Medulla oblongata (tissue), 1 donor: Measurements from ENCODE around the gene HIC2.
"Not testable (repeated sequence)": the region's sequence is repeated elsewhere in the genome, so short reads cannot be mapped to it uniquely, and the experiment has no call there.

Experiments
- DNase-seq: peaks from one replicate; pipeline ENCODE4 v3.0.0-alpha.2; 2015; ENCODE audit errors: extremely low spot score

HIC2 gene

DNA sequence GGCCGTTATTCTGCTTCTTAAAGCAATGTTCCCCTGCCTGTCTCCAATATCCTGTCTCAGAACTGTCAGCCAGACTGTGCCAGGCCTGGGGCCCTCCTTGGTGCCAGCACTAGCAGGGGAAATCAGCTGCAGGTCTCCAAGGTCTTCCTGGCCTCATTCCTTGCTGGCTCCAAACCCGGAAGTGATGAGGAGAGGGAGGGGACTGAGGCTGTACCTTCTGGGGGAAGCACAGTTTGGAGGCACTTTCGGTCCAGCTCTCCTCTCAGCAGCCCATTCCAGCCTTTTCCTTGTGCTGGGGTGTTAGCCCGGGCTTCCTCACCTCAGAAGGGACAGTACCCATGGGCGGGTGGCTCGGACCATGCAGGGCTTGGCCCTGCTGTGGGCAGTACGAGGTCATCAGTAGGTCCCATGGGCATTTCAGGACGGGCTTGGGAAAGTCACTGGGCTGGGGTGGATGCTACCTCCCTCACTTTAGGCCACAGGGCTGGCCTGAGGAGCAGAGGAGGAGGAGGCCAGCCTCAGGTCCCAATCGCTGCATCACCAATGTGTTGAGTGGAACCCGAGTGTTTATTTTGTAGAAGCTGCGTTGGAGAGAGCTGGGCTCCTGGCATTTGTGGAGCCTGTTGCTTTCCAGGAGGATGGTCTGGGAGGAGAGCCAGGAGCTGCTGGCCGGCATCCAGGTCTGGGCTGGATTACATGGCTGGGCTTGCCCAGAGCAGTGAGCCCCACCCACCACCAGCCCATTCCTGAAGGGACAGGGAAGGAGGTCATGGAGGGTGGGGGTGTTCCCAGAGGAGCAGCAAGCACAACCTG lies 19.0 kb downstream of the HIC2 start:
- DNase-seq = not testable (repeated sequence)

DNA sequence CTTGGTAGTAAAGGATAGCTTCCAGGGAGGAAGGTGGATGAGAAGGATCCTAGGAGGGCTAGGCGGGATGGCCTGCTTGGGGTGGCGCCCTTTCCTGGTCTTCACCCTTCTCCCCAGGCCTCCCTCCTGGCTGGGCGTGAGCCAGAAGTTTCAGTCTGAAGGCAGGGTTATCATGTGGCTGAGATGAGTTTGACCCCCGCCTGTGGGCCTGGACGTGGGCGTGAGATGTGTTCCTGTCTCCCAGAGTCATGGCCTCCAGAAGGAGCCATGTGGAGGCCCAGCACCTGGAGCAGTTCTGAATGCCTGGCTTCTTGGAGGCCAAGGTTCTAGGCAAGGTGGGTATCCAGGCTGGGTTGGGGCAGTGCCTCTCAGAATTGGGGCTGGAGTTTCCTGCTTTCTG lies 20.8 kb downstream of the HIC2 start:
- not testable (repeated sequence) for DNase-seq

- DNase-seq = not testable (repeated sequence)
Observed at GRCh38 chr22:21440018-21440636, 23.0 kb downstream of the HIC2 start.

- not testable (repeated sequence) for DNase-seq
Observed at GRCh38 chr22:21440676-21441075, 23.5 kb downstream of the HIC2 start.

- not testable (repeated sequence) for DNase-seq
Observed at GRCh38 chr22:21441170-21441569, 24.0 kb downstream of the HIC2 start.

DNA sequence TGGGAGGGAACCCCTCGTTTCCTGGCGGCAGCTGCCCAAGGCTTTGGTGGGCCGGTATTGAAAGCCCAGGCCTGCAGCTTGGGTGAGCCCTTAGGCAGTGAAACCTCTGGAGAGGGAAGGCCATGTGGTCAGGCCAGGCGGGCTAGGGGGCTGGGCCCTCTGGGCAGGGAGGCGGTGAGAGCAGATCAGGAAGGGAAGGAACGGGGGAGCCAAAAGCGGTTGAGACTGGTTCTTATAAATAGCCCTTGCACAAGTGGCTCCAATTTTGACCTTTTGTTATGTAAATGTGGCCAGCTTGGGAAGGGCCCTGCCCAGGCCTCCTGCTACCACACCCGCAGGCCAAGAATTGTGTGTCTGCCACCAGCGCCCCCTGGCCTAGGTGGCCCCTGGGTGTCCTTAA lies 25.0 kb downstream of the HIC2 start:
- DNase-seq = not testable (repeated sequence)

DNA sequence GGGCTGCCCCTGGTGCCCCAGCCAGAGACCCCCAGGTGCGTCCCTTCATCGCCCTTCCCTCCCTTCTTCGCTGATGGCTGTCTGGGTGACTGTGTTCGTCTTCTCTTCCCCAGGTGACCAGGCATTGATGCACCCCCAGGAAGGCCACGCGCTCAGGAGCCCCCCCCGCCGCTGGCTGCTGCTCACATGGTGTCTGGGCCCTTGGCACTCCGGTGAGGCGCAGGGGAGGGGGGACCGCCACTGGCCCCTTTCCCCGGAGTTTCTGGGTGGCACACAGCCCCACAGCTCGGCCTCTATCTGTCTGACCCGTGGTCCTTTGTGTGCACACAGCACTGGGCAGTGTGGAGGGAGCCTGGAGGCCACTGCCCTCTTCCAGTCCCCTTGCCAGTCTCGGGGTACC lies 25.5 kb downstream of the HIC2 start:
- DNase-seq = not testable (repeated sequence)

DNA sequence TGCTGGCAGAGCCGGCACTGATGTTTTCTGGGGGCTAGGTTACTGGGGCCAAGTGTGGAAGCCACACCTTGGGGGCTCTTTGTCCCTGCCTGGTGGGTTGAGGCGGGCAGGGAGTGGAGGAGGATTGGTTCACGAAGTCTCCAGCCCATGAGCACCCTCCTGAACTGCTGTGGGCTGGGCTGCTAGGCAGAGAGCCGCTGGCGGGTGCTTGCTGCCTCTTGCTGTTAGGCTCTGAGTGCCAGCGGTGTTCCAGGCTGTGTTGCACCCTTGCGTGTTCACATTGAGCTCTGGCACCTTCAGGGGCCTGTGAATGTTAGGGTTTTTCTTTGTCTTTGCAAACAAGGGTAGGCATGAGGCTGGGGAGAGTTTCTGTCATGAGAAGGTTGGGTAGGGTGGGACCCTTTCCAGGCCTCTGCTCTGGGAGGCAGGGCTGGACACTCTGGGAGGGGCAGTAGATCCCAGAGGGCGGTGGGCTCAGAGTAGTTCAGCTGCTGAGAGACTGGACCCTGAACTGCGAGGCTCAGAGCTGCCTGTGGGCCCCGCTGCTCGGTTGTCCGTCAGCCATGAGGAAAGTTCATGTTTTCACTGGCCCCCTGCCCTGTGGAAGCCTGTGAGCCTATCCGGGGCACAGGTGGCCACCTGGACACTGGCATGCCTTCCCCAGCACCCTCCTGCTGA lies 26.0 kb downstream of the HIC2 start:
- DNase-seq = no peak

GRCh38 chr22:21443735-21444421 lies 26.7 kb downstream of the HIC2 start:
- no peak for DNase-seq

- DNase-seq = no peak
Observed at GRCh38 chr22:21444701-21445436, 27.7 kb downstream of the HIC2 start.

GRCh38 chr22:21445437-21446127 lies 28.4 kb downstream of the HIC2 start:
- no peak for DNase-seq

GRCh38 chr22:21446128-21446826 lies 29.1 kb downstream of the HIC2 start:
- no peak for DNase-seq

GRCh38 chr22:21446827-21447690 lies 29.9 kb downstream of the HIC2 start:
- no peak for DNase-seq

DNA sequence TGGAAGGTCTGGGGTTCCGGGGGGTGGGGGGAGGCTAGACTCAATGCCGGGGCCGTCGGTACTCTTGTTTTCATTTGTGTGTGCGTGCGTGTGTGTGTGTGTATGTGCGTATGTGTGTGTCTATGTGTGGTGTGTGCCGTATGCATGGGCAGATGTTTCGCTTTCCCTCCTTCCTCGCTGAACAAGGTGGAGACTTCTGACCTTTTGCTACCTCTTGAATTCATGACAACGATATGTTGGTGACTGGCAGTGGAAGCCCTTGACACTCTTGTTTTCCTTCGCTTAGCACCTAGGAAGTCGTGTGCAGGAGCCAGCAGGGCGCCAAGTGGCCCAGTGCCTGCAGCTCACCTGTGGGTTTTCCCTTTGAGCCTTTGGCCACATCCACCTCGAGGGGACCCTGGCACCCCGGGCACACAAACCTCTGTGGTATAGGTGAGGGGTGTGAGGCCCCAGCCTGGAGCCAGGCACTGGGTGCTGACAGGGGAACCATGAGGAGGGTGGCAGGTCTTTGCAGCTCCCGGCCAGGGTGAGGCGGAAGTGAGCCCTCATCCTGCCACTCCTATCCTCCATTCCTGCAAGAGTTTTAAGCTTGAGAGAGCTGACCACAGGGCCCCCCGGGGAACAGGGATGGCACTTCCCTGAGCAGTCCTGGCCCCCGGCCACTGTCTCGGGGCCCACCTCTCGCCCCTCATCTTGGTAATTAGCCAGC lies 30.7 kb downstream of the HIC2 start:
- no peak for DNase-seq

GRCh38 chr22:21448627-21449416 lies 31.7 kb downstream of the HIC2 start:
- no peak for DNase-seq

DNA sequence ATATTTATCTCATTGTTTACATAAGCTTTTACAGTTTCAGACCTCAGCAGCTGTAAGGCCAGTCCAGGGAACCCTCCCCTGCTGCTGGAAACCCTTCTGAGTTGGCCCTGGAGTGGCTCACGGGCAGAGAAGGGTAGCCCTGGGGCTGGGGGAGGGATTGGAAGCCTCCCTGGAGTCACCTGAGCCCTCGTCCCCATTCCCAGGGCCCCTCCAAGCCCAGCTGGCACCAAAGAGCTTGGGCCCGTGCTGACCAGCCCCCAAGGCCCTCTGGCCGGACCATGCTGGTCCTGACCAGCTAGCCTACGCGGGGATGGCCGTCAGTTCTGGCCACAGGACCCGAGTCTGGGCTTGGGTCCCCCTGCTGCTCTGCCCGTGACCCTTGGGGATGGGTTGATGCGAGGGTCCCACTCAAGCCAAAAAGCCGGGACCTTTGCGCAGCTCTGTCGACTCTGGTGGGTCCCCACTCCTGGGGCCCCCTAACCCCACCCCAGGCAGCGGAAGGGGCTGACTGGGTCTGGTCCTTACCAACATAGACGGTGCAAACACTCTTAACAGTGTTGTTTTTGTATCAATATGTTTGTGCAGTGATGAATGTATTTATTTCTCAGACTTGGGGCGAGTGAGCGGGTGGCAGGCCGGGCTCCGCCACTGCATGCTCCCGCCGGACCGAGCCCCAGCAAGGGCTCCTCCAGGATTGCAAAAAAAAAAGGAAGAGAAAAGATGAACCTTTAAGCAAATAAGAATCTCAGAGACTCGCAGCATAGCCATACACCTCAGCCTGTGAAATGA lies 32.6 kb downstream of the HIC2 start:
- DNase-seq = no peak

DNA sequence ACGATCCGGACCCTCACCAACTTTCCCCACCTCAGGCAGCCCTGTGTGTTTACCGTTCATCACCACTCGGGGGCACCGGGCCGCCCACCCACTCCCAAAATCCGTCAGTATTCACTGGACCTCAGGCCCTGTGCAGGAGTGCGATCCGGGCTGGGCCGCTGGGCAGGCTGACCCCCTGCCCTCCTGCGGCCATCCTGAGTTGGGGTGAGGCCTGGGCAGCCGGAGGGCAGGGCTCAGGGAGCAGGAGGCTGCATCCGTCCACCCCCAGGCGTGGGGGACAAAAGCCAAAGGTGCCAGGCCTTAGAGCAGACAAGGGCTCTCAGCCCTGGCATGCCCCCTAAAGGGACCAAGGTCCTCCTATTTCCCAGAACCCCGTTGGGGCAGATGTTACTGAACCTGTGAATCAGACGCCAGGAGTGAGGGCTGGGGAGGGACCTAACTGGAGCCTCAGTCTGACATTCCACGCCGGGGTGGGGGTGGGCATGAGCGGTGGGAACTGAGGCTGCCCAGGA lies 33.2 kb downstream of the HIC2 start:
- DNase-seq = no peak
